IPS-11a (cell line): Measurements from ENCODE around the gene ASPN.

Experiments
- H3K4me3 ChIP-seq: one replicate; pipeline ENCODE4 v1.5.1; 2013; ENCODE audit warnings: low read depth, low read length, control low read depth

Gene ASPN

GRCh38 chr9:92482329-92482728 is at the start of gene ASPN:
Gene ASPN, minus strand, starts transcription at chr9:92482506.
- no peak within 1 kb of the TSS for H3K4me3 ChIP-seq

GRCh38 chr9:92530893-92531292 is 48.6 kb upstream of the ASPN start:
- no peak overlapping the region for H3K4me3 ChIP-seq

GRCh38 chr9:92529124-92529523 is 46.8 kb upstream of the ASPN start:
- H3K4me3 ChIP-seq, result no peak overlapping the region

- no peak overlapping the region for H3K4me3 ChIP-seq
Measured at GRCh38 chr9:92528522-92528849, 46.2 kb upstream of the ASPN start.

- no peak overlapping the region for H3K4me3 ChIP-seq
Measured at GRCh38 chr9:92527832-92528521, 45.7 kb upstream of the ASPN start.

- no peak overlapping the region for H3K4me3 ChIP-seq
Measured at GRCh38 chr9:92527291-92527828, 45.1 kb upstream of the ASPN start.

GRCh38 chr9:92525306-92525705 is 43.0 kb upstream of the ASPN start:
- no peak overlapping the region for H3K4me3 ChIP-seq

- H3K4me3 ChIP-seq, result no peak overlapping the region
Measured at GRCh38 chr9:92524881-92525280, 42.6 kb upstream of the ASPN start.

- no peak overlapping the region for H3K4me3 ChIP-seq
Measured at GRCh38 chr9:92522983-92523970, 41.0 kb upstream of the ASPN start.

- no peak overlapping the region for H3K4me3 ChIP-seq
Measured at GRCh38 chr9:92520837-92521236, 38.5 kb upstream of the ASPN start.

GRCh38 chr9:92518199-92518598 is 35.9 kb upstream of the ASPN start:
- H3K4me3 ChIP-seq, result no peak overlapping the region

GRCh38 chr9:92517046-92517445 is 34.7 kb upstream of the ASPN start:
- no peak overlapping the region for H3K4me3 ChIP-seq

GRCh38 chr9:92516521-92516920 is 34.2 kb upstream of the ASPN start:
- no peak overlapping the region for H3K4me3 ChIP-seq

GRCh38 chr9:92514635-92515034 is 32.3 kb upstream of the ASPN start:
- H3K4me3 ChIP-seq, result no peak overlapping the region

GRCh38 chr9:92513349-92513748 is 31.0 kb upstream of the ASPN start:
- H3K4me3 ChIP-seq, result no peak overlapping the region

- H3K4me3 ChIP-seq, result no peak overlapping the region
Measured at GRCh38 chr9:92512622-92513021, 30.3 kb upstream of the ASPN start.

GRCh38 chr9:92510747-92511146 is 28.4 kb upstream of the ASPN start:
- H3K4me3 ChIP-seq, result no peak overlapping the region

- H3K4me3 ChIP-seq, result no peak overlapping the region
Measured at GRCh38 chr9:92509050-92509449, 26.7 kb upstream of the ASPN start.

GRCh38 chr9:92508018-92508820 is 25.9 kb upstream of the ASPN start:
- H3K4me3 ChIP-seq, result no peak overlapping the region

GRCh38 chr9:92507496-92507895 is 25.2 kb upstream of the ASPN start:
- no peak overlapping the region for H3K4me3 ChIP-seq

- H3K4me3 ChIP-seq, result no peak overlapping the region
Measured at GRCh38 chr9:92507005-92507404, 24.7 kb upstream of the ASPN start.
